Prostate gland (tissue), 2 donors: ENCODE results near the gene DNAJB13.

Experiments
- POLR2AphosphoS5 ChIP-seq: sonication (generic); formaldehyde crosslinking; IDR thresholded peaks from one replicate; pipeline ENCODE4 v1.6.1; 2017; ENCODE audit warnings: antibody characterized with exemption
- TF ChIP-seq, protein P1 (sequence below), 4 experiments: fragments of 200-600 bp in 2 of 4; fragments of 450-650 bp in 2 of 4; sonication (generic) in 2 of 4; IDR thresholded peaks; 1 replicate in 3 of 4; 2 replicates in 1 of 4; pipeline ENCODE4 v1.5.1; 2016 to 2019; ENCODE audit warnings: antibody characterized with exemption in 4 of 4, mild to moderate bottlenecking in 2 of 4, moderate library complexity in 2 of 4

DNA sequence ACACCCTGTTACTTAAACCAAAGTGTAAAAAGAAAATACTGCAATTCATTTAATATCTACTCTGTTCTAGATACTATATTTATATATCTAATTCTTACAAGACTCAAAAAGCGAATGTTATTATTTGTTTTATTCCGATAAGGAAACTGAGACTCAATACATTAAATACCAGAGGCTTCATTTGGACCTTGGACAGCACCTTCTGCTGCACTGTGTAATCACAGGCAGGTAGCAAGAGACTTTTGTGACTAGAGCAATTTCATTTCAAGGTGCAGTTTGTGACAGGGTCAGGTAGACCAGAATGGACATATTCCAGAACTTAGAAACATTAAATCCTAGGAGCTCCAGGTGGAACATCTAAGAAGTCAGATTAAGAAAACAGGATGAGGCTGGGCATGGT is 21.4 kb upstream of the DNAJB13 start:
- TF ChIP-seq, protein P1, sequence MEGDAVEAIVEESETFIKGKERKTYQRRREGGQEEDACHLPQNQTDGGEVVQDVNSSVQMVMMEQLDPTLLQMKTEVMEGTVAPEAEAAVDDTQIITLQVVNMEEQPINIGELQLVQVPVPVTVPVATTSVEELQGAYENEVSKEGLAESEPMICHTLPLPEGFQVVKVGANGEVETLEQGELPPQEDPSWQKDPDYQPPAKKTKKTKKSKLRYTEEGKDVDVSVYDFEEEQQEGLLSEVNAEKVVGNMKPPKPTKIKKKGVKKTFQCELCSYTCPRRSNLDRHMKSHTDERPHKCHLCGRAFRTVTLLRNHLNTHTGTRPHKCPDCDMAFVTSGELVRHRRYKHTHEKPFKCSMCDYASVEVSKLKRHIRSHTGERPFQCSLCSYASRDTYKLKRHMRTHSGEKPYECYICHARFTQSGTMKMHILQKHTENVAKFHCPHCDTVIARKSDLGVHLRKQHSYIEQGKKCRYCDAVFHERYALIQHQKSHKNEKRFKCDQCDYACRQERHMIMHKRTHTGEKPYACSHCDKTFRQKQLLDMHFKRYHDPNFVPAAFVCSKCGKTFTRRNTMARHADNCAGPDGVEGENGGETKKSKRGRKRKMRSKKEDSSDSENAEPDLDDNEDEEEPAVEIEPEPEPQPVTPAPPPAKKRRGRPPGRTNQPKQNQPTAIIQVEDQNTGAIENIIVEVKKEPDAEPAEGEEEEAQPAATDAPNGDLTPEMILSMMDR (IDR thresholded peaks at IDR 0.05): no peak
- no peak for TF ChIP-seq POLR2AphosphoS5
